Activated CD4-positive, alpha-beta T cell treated with anti-CD3 and anti-CD28 coated beads, Interleukin-2, amount 50 U/mL, for 1 hour (primary cell): ENCODE results near the gene XKR8.
"Not testable (repeated sequence)": the region's sequence is repeated elsewhere in the genome, so short reads cannot be mapped to it uniquely, and the experiment has no call there.

Experiments used
- DNase-seq: peaks from one replicate; pipeline ENCODE4 v3.0.0-alpha.2; 2020

The XKR8 gene

DNA sequence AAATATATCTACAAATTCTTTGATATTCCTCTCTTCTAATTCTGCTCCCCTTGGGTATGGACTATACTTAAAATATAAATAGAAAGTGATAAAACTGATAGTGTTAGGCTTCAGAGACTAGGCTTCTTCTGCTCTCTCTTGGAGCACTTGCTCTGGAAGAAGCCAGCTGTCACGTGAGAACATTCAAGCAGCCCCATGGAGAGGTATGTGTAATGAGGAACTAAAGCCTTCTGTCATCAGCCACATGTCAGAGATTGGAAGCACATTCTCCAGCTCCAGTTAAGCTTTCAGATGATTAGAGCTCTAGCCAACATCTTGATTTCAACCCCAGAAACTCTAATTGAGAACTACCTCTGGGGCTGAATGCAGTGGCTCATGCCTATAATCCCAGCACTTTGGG lies 34.3 kb downstream of the XKR8 start:
- DNase-seq = no peak

DNA sequence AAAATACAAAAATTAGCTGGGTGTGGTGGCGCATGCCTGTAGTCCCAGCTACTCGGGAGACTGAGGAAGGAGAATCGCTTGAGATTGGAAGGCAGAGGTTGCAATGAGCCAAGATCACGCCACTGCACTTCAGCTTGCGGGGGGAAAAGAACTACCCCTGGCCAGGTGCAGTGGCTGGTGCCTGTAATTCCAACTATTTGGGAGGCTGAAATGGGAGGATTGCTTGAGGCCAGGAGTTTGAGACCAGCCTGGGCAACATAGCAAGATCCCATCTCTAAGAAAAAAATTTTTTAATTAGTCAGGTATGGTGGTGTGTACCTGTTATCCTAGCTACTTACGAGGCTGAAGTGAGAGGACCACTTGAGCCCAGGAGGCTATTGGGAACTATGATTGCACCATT lies 34.8 kb downstream of the XKR8 start:
- not testable (repeated sequence) for DNase-seq

DNA sequence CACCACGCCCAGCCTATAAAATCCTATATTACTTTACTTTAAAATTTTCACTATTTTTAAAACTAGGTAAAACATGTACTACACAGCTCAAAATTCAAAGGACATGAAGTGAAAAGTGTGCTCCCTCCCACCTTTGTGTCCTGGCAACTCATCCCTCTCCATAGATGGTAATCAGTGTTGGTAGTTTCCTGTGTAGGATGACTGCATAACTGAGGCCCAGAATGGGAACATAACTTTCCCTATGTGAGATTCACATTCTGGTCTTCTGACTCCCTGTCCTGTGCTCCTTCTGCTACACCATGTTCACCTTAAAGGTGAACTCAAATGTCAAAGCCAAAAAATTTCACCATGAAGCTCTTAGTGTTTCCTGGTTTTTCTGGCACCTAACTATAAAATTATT lies 39.3 kb downstream of the XKR8 start:
- no peak for DNase-seq

DNA sequence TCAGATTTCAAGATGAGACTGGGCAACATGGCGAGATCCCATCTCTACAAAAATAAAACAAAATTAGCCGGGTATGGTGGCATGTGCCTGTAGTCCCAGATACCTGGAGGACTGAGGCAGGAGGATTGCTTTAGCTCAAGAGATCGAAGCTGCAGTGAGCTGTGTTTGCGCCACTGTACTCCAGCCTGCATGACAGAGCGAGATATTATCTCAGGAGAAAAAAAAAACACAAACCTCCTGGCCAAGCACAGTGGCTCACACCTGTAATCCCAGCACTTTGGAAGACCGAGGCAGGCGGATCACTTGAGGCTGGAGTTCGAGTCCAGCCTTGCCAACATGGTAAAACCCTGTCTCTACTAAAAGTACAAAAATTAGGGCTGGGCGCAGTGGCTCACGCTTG lies 42.8 kb downstream of the XKR8 start:
- DNase-seq = no peak

DNA sequence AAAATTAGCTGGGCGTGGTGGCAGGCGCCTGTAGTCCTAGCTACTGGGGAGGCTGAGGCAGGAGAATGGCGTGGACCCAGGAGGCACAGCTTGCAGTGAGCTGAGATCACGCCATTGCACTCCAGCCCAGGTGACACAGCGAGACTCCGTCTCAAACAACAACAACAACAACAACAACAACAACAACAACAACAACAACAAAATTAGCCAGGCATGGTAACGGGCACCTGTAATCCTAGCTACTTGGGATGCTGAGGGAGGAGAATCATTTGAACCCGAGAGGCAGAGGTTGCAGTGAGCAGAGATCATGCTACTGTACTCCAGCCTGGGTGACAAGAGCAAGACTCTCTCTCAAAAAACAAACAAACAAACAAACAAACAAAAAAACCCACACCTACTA lies 43.3 kb downstream of the XKR8 start:
- not testable (repeated sequence) for DNase-seq

DNA sequence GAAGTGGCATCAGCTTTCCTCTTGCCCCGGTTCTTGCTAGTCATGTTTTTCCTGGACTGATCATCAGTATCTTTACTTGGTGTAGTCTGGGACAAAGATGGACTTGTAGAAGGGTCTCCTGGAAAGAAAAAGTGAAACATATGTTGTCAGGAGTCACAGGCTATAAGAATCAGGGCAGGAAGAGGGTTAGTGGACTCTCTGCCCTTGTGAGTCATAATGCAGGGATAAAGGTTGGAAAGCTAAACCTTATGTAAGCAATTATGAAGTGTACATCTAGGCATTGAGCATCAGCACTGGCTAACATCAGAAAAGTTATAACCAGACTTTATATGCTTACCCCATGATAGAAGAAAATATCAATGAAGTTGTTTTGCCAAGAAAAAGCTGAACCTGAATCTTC lies 51.2 kb downstream of the XKR8 start:
- no peak for DNase-seq
